C4-2B (cell line): ENCODE data around the gene MAPK1IP1L.

Experiments
- H3K27ac ChIP-seq: fragments of 450-650 bp; 2 replicates; pipeline ENCODE4 v1.5.1; 2017
- ZFX ChIP-seq: fragments of 450-650 bp; IDR thresholded peaks from 2 replicates; pipeline ENCODE4 v1.6.1; 2017
- TF ChIP-seq, protein P1 (sequence below): fragments of 450-650 bp; conservative IDR thresholded peaks from 2 replicates; pipeline ENCODE4 v1.5.1; 2017; ENCODE audit warnings: mild to moderate bottlenecking

The MAPK1IP1L gene

DNA sequence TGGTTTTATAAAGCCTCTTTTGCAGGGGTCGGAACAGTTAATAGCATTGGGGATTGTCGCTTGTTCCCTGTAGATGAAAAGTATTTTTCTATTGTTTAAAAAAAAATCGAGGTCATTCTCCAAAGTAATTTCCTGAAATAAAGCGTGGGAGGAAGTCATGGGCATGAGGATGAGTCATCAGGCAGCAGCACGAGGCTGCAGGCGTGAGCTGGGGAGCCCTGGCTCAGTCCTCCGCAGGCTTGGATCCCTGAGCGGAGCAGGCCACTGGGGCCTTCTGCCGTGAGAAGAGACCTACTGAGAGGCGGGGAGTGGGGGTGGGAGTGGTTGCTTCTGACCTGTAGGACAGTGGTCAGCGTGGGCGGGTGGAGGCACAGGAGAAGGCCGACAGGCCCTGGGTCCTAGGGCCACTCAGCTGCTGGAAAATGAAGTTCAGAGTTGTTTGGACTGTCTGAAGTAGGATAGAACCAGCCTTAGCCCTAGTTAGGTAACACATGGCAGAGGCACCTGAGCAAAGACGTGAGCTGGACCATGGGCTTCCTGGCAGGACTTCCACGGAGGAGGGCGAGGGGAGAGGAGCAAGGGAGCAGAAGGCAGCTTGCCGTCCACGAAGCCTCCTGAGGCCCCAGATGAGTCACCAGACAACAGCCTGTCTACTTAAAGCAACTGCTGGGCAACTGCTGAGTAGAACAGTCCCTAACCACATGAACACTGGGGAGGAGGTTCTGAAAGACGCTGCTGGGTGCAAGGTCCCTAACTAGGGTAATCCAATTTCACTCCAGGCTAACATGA lies 56.5 kb downstream of the MAPK1IP1L start:
- no peak for TF ChIP-seq ZFX
- TF ChIP-seq, protein P1, sequence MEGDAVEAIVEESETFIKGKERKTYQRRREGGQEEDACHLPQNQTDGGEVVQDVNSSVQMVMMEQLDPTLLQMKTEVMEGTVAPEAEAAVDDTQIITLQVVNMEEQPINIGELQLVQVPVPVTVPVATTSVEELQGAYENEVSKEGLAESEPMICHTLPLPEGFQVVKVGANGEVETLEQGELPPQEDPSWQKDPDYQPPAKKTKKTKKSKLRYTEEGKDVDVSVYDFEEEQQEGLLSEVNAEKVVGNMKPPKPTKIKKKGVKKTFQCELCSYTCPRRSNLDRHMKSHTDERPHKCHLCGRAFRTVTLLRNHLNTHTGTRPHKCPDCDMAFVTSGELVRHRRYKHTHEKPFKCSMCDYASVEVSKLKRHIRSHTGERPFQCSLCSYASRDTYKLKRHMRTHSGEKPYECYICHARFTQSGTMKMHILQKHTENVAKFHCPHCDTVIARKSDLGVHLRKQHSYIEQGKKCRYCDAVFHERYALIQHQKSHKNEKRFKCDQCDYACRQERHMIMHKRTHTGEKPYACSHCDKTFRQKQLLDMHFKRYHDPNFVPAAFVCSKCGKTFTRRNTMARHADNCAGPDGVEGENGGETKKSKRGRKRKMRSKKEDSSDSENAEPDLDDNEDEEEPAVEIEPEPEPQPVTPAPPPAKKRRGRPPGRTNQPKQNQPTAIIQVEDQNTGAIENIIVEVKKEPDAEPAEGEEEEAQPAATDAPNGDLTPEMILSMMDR, result no peak
- no peak overlapping the region; the same call in 1 of the 2 replicates for H3K27ac ChIP-seq

GRCh38 chr14:55109836-55110235 lies 58.4 kb downstream of the MAPK1IP1L start:
- H3K27ac ChIP-seq, result no peak overlapping the region
- TF ChIP-seq ZFX, result no peak
- TF ChIP-seq, protein P1, result no peak

- no peak overlapping the region for H3K27ac ChIP-seq
- TF ChIP-seq ZFX, result no peak
- TF ChIP-seq, protein P1, result no peak
Measured at GRCh38 chr14:55111122-55111708, 59.8 kb downstream of the MAPK1IP1L start.

DNA sequence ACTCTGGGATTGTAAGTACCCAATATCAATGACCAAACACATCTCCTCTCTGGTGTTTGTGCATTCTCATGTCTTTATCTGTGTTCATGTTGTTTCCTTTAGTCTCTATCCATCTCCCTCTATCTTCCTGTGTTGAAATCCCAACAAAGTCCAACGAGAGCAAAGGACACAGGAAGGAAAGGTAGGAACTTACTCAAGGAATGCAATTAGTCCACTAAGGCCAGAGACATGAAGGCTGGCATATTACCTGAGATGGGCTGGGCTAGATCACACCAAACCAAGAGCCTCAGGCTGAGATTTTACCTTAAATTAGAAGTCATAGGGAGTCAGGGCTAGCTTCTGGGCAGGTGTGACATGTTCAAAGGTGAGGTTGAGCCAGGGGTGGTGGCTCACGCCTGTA lies 63.3 kb downstream of the MAPK1IP1L start:
- TF ChIP-seq, protein P1, result no peak
- no peak for TF ChIP-seq ZFX
- no peak overlapping the region for H3K27ac ChIP-seq

DNA sequence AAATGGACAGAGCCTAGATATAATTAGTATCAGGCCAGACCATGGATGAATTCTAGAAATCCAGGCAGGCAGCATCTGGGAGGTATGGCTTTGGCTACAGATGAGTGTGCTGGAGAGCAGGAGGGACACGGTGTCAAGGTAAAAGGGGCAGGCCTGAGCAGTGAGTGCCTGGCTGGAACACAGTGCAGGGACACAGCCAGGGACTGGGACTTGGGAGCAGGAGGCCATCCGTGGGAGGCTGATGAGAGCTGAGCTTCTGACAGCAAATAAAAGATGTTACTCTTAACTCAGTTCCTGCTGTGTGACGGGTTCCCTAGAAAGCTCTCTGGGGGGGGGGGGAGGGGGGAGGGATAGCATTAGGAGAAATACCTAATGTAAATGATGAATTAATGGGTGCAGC lies 64.0 kb downstream of the MAPK1IP1L start:
- no peak overlapping the region for H3K27ac ChIP-seq
- TF ChIP-seq ZFX, result no peak
- TF ChIP-seq, protein P1, result no peak

DNA sequence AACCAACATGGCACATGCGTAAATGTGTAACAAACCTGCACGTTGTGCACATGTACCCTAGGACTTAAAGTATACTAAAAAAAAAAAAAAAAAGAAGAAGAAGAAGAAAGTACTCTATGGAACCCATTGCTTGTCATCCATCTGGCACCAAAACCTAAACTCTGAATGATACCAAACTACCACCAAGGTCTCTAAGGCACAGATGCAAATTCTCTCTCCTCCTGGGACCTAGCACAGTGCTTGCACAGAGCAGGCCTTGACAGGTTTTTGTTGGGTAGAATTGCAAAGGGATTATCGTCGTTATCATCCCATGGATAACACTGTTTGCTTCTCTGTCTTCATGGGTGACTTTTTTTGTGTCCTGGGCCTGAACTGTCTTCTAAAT lies 64.4 kb downstream of the MAPK1IP1L start:
- H3K27ac ChIP-seq, result no peak overlapping the region
- TF ChIP-seq, protein P1, result no peak
- TF ChIP-seq ZFX, result no peak

- TF ChIP-seq ZFX, result no peak
- TF ChIP-seq, protein P1, result no peak
- H3K27ac ChIP-seq, result no peak overlapping the region
Measured at GRCh38 chr14:55116246-55117030, 65.0 kb downstream of the MAPK1IP1L start.
